Measurements from ENCODE around the gene VSIR. TPM values are rescaled to one million over a fixed set of nuclear protein-coding genes. Genes with fewer than 3 reads are reported as not detected.

VSIR gene
- total and polyA plus RNA-seq, 9 of the 15 experiments (the other 6 are each of a cell fraction or from before 2014, with no cell fraction given) = 0.14 to 20.5 (median 9.3) TPM

DNA sequence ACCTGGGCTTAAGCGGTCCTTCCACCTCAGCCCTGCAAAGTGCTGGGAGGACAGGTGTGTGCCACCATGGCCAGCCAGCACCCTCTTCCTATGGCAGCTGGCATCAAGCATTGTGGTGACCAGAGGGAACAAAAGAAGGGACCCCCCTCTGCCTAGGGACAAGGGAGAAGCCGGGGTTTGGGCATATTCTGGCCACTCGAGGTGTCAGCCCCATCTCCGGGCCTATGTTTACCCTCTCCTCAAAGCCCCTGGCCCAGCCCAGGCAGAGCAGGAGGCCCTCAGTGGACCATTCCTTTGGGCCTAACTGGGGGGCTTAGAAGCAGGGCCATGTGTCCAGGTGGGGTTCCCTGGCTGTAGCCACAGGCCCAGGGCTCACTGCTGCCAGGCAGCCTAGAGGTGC, 23.9 kb downstream of the VSIR start:
- Histone ChIP-seq H3K9ac (ENCODE audit: insufficient read depth in 1 of 2, low read depth in 2 of 2, low read length in 2 of 2) (peak overlapping the region in 1 of 2 experiments; percentile 41; a peak in 2 of 4 replicates), H3K9me1 (ENCODE audit: control insufficient read depth, insufficient read depth, low read length) (peaks cover 3% of the 10 kb centered on the region), H3K4me3 (no peak overlapping the region), H3K27ac (ENCODE audit: extremely low read depth, low read depth, low read length) (peak overlapping the region; percentile 64; the same call in 1 of the 3 replicates), H3K4me1 (replicated peaks in 1 of 2; ENCODE audit: control insufficient read depth in 2 of 2, insufficient read depth in 2 of 2, low read length in 2 of 2) (peaks cover 71 to 89% of the 10 kb centered on the region in 2 experiments), H3K9me3 (replicated peaks; ENCODE audit: control insufficient read depth, insufficient read depth, low read depth, low read length) (no peaks in the 10 kb centered on the region), H3K4me2 (ENCODE audit: insufficient read depth, low read length) (no peak overlapping the region), H2AFZ (ENCODE audit: low read depth, low read length) (no peak overlapping the region), H3K36me3 (ENCODE audit: control insufficient read depth, insufficient read depth, low read length) (no peaks in the 10 kb centered on the region), H4K20me1 (replicated peaks; ENCODE audit: control insufficient read depth, insufficient read depth, low read length) (no peaks in the 10 kb centered on the region), H3K27me3 (ENCODE audit: control insufficient read depth in 2 of 2, insufficient read depth in 2 of 2, low read length in 2 of 2) (no peaks in the 10 kb centered on the region), H3K79me2 (ENCODE audit: control insufficient read depth, insufficient read depth, low read length) (no peaks in the 10 kb centered on the region)
- intact Hi-C loops (cut with micrococcal nuclease) = loop anchor here (5.0 kb wide), 1 partner anchor 112 kb away; no protein-coding TSS in a partner anchor
- in situ Hi-C loops (cut with MboI) = no loop called here
- TF ChIP-seq MLX (CRISPR knock-in tag; conservative IDR thresholded peaks at IDR 0.05) (0 out of 4 replicates have a peak, but pooled peaks of 1 of the 2 experiments have one; percentile 10), ZNF584 (CRISPR knock-in tag; IDR thresholded peaks at IDR 0.05; ENCODE audit: low read depth) (peak; percentile 8; the same call in 1 of the 2 replicates)
- TF ChIP-seq, protein P1, sequence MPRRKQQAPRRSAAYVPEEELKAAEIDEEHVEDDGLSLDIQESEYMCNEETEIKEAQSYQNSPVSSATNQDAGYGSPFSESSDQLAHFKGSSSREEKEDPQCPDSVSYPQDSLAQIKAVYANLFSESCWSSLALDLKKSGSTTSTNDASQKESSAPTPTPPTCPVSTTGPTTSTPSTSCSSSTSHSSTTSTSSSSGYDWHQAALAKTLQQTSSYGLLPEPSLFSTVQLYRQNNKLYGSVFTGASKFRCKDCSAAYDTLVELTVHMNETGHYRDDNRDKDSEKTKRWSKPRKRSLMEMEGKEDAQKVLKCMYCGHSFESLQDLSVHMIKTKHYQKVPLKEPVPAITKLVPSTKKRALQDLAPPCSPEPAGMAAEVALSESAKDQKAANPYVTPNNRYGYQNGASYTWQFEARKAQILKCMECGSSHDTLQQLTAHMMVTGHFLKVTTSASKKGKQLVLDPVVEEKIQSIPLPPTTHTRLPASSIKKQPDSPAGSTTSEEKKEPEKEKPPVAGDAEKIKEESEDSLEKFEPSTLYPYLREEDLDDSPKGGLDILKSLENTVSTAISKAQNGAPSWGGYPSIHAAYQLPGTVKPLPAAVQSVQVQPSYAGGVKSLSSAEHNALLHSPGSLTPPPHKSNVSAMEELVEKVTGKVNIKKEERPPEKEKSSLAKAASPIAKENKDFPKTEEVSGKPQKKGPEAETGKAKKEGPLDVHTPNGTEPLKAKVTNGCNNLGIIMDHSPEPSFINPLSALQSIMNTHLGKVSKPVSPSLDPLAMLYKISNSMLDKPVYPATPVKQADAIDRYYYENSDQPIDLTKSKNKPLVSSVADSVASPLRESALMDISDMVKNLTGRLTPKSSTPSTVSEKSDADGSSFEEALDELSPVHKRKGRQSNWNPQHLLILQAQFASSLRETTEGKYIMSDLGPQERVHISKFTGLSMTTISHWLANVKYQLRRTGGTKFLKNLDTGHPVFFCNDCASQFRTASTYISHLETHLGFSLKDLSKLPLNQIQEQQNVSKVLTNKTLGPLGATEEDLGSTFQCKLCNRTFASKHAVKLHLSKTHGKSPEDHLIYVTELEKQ (CRISPR knock-in tag; IDR thresholded peaks at IDR 0.05) = no peak
- no peak for DNase-seq (ENCODE audit: extremely low read depth in 1 of 4, low spot score in 3 of 4)
- ATAC-seq = no peak
- no peak for FAIRE-seq
- BruUV-seq (replicated peaks) = no TSS peak
- CTCF ChIA-PET (ENCODE audit: low intra/inter-chr PET ratio) = no interaction called here
- POLR2A ChIA-PET = interaction anchor here (0.7 to 1.0 kb wide), 4 partner anchors 9 to 57 kb away, joined by 3 to 4 read pairs (median 3); partner anchors contain the start of gene VSIR
- WGBS (ENCODE audit: insufficient coverage, low coverage, missing lambda C conversion rate) = 77% methylated on average over 4 of the region's 4 CpGs
